Measurements from ENCODE around the gene CRHR2.
"Not testable (repeated sequence)": the region's sequence is repeated elsewhere in the genome, so short reads cannot be mapped to it uniquely, and the experiment has no call there.

Gene CRHR2

DNA sequence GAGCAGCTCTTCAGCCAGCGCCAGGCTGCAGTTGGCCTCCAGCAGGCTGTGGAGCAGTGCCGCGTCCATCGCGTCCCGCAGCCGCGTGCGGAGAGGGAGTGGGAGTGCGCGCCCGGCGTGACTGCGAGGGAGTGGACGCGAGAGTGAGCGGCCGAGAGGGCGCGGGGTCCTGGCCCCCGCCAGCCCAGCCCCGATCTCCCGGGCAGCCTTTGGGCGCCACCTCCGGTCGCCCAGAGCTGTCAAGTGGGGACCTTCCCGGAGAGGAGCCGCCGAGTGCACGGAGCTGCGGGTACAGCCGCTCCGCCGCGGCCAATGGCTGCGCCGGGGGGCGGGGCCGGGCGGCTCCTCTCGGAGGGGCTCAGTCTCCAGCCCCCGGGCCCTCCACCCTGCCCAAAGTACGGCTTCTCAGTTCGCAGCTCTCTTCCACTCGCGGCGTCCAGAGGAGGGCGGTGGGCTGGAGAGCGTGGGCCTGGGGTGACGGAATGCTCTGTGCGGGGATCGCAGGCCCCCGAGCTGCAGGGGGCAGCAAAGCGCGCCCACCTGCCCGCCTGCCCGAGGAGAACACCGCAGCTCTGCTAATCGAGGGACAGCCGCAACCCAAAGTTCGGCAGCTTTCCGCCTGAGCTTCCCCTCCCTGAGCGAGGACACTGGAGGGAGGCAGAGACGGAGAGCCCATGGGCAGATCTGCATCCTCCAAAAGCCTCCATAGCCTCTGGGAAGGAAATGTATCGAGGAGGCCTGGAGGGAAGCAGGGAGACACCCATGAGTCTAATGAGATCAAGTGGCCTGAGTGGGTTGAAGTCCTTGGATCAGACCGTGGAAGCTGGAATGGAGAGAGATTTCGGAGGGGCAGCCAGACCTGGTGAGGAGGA is at the start of gene CRHR2:
Gene CRHR2, minus strand, starts transcription at position 245 of the 872 bp plus-strand sequence. Its CDS starts 176 bp downstream, at position 69.
- DNase-seq, result no peak

DNA sequence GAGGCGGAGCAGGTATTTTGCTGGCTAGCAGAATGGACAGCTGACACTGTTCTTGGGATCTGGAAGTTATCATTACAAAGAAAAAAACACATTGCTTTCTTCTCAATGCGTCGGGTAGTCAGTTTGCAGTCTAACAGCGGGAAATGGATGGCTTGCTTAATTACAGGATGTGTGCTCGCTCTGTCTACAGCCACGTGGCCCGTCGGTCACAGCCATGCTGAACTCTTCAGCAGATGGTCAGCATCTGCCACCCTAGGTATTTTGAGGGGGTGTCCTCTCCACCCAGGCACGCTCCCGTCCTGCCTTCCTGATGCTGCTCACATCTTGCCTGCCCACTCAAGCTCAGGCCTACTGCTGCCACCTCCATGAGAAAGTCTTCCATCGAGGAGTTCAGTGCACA is 49.3 kb upstream of the CRHR2 start:
- DNase-seq, result no peak

DNA sequence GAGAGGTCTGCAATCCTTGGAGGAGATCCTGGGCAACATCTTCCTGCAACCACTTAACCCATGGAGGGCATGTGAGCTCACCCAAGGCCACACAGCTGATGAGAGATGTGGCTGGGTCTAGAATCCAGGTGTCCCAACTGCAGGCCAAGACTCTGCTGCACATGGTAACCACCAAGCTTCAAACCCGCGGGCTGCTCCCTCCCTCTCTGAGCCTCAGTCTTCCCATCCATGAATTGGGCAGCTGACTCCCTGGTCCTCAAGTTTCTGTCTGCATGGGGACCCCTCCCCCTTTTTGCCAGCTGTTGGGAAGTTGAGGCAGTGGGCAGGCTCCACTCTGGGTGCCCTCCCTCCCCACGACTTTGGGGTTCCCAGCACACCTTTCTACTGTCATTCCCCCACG is 48.7 kb upstream of the CRHR2 start:
- DNase-seq, result no peak

DNA sequence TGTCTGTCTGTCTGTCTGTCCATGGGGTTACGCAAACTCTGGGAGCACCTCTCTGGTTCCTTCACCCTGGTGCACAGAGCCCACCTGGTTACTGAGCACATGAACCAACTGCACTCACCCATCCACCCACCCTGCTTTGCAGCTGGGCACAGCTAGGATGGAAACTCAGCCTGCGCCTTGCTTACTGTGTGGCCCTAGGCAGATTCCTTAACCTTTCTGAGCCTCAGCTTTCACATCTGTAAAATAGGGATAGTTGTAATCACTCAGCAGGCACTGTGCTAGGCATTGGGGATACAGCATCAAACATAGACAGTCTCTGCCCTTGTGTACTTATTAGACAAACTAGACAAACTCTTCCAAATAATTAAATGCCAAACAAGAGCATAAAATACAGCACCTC is 47.8 kb upstream of the CRHR2 start:
- DNase-seq, result no peak

DNA sequence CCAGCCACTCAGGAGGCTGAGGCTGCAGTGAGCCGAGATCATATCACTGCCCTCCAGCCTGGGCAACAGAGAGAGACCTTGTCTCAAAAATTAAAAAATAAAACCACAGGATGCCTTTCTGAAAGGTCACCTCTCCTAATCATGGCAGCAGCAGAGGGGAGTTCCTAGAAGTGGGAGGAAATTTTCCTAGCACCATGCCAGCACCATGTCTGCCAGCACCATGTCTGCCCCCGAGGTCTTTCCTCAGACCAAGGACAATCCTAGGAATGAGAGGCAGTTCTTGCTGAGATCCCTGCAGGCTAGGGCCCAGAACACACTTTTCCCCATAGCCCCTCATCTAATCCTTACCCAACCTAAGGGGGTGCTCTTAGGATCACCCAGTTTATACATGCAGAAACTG is 47.4 kb upstream of the CRHR2 start:
- no peak for DNase-seq

GRCh38 chr7:30728591-30729100 is 46.4 kb upstream of the CRHR2 start:
- no peak for DNase-seq

GRCh38 chr7:30727061-30727945 is 45.0 kb upstream of the CRHR2 start:
- DNase-seq, result peak; percentile 23

GRCh38 chr7:30726296-30727006 is 44.2 kb upstream of the CRHR2 start:
- DNase-seq, result no peak

DNA sequence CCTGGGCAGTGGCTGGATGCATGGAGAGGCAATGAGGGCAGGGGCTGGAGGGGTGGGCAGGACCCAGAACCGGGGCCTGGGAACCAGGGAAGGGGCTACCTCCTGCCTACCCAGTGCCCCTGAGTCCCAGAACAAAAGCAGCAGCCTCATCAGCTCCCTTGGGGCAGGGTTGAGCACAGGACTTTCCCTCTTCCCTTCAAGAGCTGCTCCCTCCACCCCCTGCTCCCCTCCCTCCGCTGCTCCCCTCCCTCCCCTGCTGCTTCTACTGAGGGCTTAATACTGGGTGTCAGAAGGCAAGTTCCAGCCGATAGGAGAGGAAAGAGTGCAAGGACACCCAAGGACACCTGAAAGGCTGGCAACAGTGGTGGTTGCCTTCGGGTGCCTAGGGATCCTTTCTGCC is 41.5 kb upstream of the CRHR2 start:
- DNase-seq, result no peak

DNA sequence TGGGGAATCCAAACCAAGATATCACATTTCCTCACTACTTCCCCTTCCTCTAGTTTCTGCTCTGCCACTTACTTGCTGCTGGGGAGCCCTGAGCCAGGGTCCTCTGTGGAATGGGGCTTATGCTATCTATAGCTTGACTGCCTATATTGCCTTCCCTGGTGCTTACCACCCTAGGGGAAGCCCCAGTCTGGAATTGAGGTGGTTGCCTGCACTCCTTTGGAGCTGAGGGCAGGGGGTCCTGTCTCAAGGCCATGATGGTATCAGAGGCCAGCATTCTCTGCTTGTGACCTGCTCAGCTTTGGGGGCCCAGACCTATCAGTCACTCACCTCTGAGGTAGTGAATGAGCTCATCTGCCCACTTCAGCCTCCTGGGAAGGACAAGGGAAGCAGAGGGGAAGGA is 40.4 kb upstream of the CRHR2 start:
- no peak for DNase-seq

DNA sequence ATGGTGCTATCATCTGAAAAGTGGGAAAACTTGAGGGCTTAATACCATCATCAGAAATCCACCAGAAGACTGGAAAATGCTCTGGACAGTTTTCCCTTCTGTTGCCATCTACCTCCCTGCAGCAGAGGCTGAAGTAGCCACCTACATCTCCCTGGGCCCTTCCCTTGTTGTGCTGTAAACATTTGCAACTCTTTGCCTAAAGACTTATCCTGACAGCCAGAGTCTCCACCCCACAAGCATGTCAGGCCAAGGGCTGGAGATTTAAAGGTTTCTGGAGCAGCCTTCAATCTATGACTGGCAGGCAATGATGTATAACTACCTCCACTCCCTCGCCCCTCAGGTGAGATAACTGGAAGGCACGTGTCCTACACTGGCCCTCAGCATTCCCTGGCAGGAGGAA is 39.9 kb upstream of the CRHR2 start:
- no peak for DNase-seq

DNA sequence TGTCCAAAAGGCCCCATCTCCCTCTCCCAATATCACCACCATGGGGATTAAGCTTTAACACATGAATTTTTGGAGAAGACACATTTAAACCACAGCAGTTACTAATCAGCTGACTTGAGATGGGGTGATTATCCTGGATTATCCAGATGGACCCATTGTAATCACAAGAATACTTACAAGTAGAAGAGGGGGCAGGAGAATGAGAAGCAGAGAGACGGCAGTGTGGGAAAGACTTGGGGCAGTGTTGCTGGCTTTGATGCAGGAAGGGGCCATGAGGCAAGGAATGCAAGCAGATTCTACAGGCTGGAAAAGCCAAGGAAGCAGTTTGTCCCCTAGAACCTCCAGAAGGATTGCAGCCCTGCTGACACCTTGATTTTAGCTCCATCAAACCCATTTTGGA is 39.0 kb upstream of the CRHR2 start:
- no peak for DNase-seq

GRCh38 chr7:30719434-30719833 is 37.2 kb upstream of the CRHR2 start:
- DNase-seq, result not testable (repeated sequence)

DNA sequence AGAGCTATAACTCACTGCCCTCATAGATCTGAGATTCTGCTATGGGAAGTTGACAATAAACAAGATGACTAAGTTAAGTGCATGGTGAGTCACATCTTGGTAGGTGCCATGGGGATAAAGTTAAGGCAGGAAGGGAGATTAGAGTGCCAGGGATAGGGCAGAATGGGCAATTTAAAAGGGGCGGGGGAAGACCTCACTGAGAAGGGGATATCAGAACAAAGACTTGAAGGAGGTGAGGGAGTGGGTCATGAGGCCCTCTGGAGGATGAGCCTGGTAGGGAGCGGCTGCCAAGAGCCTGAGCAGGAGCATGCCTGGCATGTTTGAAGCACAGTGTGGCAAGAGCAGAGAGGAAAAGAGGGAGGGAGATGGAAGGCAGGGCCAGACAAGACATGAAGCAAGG is 34.9 kb upstream of the CRHR2 start:
- no peak for DNase-seq

GRCh38 chr7:30714129-30714528 is 31.9 kb upstream of the CRHR2 start:
- no peak for DNase-seq

DNA sequence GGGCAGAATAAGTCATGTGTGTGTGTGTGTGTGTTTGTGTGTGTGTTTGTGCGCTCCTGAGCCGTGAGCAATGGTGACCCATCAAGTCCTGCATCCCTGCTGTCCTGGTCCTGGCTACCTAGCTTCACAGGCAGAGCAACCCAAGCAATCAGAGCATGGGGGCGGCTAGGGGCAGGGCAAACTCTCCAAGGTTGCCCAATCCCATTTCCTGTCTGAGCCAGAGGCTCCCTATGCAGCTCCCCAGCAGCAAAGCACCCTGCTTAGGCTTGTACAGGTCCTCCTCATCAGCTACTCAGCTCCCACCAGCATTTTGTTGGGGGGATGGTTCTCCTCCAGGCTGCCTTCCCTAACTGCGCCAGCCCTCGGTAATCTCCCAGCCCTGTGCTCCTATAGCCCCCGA is 31.1 kb upstream of the CRHR2 start:
- no peak for DNase-seq

DNA sequence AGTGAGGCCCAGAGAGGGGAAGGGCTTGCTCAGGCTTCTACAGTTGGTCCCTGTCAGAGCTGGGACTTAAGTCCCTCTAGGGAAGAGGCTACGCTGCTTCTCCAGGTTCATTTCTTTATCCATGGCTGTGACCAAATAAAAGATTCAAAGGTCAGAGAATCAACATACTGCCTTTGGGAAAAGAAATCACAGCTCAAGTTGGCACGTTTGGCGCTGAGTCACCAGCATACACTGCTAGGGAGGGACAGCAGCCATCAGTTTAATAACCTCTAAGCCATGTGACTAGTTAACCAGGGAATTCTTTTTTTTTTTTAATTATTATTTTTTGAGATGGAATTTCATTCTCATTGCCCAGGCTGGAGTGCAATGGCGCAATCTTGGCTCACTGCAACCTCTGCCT is 28.4 kb upstream of the CRHR2 start:
- DNase-seq, result no peak

DNA sequence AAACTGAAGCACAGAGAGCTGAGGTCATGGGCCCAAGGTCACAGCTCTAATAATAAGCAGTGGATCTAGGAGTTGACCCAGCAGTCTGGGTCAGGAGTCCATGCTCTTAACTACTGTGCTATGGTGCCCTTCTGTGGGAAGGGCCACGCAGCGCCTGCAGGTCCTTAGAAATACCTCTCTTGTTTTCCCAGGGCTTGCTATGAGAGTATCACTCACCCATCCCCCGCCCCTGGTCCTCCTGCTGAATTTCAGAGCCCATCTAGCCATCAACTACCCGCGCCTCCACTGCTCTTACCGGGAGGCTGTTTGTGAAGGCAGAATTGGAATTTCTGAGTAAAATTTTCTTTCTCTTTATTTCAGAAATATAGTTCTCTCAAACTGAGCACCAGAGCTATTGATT is 27.3 kb upstream of the CRHR2 start:
- no peak for DNase-seq

DNA sequence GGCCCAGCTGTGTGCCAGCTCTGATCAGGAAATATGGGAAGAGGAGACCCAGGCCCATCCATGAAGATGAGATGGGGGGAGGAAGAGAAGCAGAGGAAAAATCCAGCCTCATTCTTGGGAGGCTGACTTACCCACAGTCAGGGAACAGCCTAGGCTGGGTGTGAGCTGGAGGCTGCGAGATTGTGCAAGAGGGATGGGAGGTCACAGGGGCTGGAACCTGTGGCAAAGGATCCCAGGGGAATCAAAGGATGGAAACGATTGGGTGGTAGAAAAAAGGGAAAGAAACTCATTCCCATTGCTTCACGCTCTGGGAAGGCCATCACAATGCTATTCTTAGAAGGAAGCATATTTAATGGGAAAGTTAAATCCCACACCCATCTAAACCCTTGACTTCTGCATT is 26.7 kb upstream of the CRHR2 start:
- no peak for DNase-seq

GRCh38 chr7:30708412-30708811 is 26.2 kb upstream of the CRHR2 start:
- DNase-seq, result no peak

DNA sequence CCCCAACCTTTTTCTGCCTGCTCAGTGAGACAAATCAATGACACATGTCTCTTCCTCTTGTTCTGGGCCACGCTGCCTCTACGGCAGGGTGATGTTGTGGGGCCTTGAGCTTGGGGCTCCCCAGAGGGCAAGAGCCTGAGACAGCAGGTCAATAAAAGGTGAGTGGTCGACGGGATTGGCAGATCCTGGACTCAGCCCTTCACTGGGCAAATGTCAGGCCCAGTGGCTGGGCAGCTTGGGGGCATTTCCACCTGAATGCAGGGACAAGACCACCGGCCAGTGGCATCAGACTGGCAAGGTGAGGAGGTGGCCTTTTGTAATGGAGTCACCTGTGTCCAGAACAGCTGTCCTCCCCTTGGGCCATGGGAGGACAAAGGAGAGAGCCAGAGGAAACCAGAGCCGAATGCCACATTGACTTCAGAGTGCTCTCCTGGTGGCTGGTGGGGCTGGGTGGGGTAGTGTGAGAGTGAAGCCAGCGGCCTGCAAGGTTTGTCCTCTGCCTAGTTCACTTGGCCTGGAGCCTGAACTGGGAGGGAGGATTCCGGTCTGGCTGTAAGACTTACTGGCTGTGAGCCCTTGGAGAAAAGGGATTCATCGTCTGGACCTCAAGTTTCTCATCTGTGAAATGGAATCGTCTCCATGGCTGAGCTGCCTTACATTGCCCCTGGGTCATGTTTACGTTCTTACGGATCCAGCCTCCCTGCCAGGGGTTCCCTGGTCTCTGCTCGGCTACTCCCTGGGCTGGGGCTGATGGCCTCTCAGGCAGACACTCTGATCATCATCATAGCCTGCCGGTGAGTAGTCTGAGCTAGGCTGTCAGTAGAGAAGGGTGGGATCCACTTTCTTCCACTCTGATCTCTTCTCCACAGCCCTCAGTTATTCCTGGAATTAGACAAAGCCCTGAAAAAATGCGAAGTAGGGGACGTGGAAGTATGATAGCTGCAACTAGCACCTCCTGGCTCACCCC is 25.4 kb upstream of the CRHR2 start:
- no peak for DNase-seq

DNA sequence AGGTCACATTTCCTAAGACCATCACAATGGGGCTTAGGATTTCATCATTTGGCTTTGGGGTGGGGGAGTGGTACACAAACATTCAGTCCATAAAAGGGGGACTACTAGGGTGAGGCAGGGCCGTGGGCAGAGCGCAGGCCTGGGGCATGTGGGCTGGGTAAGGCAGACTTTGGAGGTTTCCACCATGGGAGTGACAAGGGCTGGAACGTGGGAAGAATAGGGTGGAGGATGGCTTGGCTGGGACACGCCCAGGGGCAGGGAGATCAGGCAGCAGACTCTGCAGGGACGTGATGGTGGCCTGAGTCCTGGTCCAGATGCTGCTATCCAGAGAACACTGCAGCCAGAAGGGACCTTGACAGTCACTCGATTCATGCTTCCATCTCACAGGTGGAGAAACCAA is 24.7 kb upstream of the CRHR2 start:
- no peak for DNase-seq

Data from activated T-cell treated with anti-CD3 and anti-CD28 coated beads for 4 hours (primary cell).